PC-3 (cell line): ENCODE results near the gene MRPL41. TPM values are rescaled to one million over a fixed set of nuclear protein-coding genes. Genes with fewer than 3 reads are reported as not detected.

Experiments
- ATAC-seq: fragments of 200-7000 bp; cut with Tn5 transposase; 2 replicates; pipeline ENCODE4 v1.9.1; 2020; ENCODE audit warnings: mild to moderate bottlenecking, moderate library complexity
- BruUV-seq: library from RNA; stranded (reverse); fragments of 400-500 nt; replicated peaks from 2 replicates; lab custom pipeline; 2021; lab: Mats Ljungman, UMichigan
- CTCF ChIA-PET: fragments of 300-600 bp; sonication (Branson Sonifier 250); formaldehyde crosslinking; loops from one replicate; lab custom pipeline; 2022; ENCODE audit warnings: antibody characterized with exemption; lab: Charles Lee
- POLR2A ChIA-PET: fragments of 300-600 bp; sonication (Branson Sonifier 250); formaldehyde crosslinking; loops from one replicate; lab custom pipeline; 2022; ENCODE audit warnings: antibody characterized with exemption; ENCODE audit not compliant: unreplicated experiment; lab: Charles Lee
- DNase-seq: peaks from one replicate; pipeline ENCODE4 v3.0.0-alpha.2; 2015
- H2AFZ ChIP-seq: fragments of 300-600 bp; sonication (generic); 2 replicates; pipeline ENCODE4 v1.6.0; 2016; ENCODE audit warnings: antibody characterized with exemption, low read length
- H3F3A ChIP-seq: fragments of 300-600 bp; sonication (generic); one replicate; pipeline ENCODE4 v1.6.0; 2017; ENCODE audit warnings: antibody characterized with exemption, low read length, control low read depth, mild to moderate bottlenecking; ENCODE audit not compliant: unreplicated experiment
- H3K27ac ChIP-seq: fragments of 300-600 bp; sonication (generic); 2 replicates; pipeline ENCODE4 v1.5.1; 2016; ENCODE audit warnings: mild to moderate bottlenecking, low read length
- H3K27me3 ChIP-seq: fragments of 300-600 bp; sonication (generic); 2 replicates; pipeline ENCODE4 v1.6.1; 2016; ENCODE audit warnings: low read length, mixed read lengths
- H3K36me3 ChIP-seq: fragments of 300-600 bp; sonication (generic); 2 replicates; pipeline ENCODE4 v1.6.1; 2016; ENCODE audit warnings: low read depth, mixed run types, low read length, mixed read lengths
- H3K4me1 ChIP-seq: fragments of 300-600 bp; sonication (generic); 2 replicates; pipeline ENCODE4 v1.5.1; 2016; ENCODE audit warnings: low read length; ENCODE audit not compliant: insufficient read depth
- H3K4me2 ChIP-seq: fragments of 300-600 bp; sonication (generic); 2 replicates; pipeline ENCODE4 v1.6.0; 2016; ENCODE audit warnings: low read length
- H3K4me3 ChIP-seq: fragments of 300-600 bp; sonication (generic); 2 replicates; pipeline ENCODE4 v1.5.1; 2016; ENCODE audit warnings: mild to moderate bottlenecking, low read length, mixed read lengths
- H3K79me2 ChIP-seq: fragments of 300-600 bp; sonication (generic); 2 replicates; pipeline ENCODE4 v1.6.1; 2017; ENCODE audit warnings: low read length, mixed read lengths
- H3K9ac ChIP-seq: fragments of 300-600 bp; sonication (generic); 2 replicates; pipeline ENCODE4 v1.6.0; 2016; ENCODE audit warnings: mild to moderate bottlenecking, low read length
- H3K9me2 ChIP-seq: fragments of 300-600 bp; sonication (generic); replicated peaks from 2 replicates; pipeline ENCODE4 v1.6.1; 2016; ENCODE audit warnings: mixed run types, low read length, mixed read lengths
- H3K9me3 ChIP-seq: fragments of 300-600 bp; sonication (generic); 2 replicates; pipeline ENCODE4 v1.6.1; 2016; ENCODE audit warnings: low read length, mixed read lengths
- H4K20me1 ChIP-seq: fragments of 300-600 bp; sonication (generic); 2 replicates; pipeline ENCODE4 v1.6.1; 2016; ENCODE audit warnings: low read length, mixed read lengths
- EZH2 ChIP-seq: fragments of 300-600 bp; sonication (generic); IDR thresholded peaks from one replicate; pipeline ENCODE4 v1.6.1; 2017; ENCODE audit warnings: antibody characterized with exemption, mild to moderate bottlenecking, low read length; ENCODE audit not compliant: unreplicated experiment
- EZH2phosphoT487 ChIP-seq: fragments of 300-600 bp; sonication (generic); IDR thresholded peaks from 2 replicates; pipeline ENCODE4 v1.6.1; 2018; ENCODE audit warnings: mild to moderate bottlenecking, antibody characterized with exemption, low read length, borderline replicate concordance
- intact Hi-C: fragments of 100-400 bp; cut with micrococcal nuclease; formaldehyde crosslinking; loops from 2 replicates; pipeline ENCODE4 v1.9.0; 2023
- total RNA-seq: library from RNA; depleted of rRNA; stranded (reverse); fragments of >200 nt; gene quantifications from 2 replicates; pipeline ENCODE4 v1.2.3, GENCODE V29; 2014
- TF ChIP-seq, protein P1 (sequence below): fragments of 300-600 bp; sonication (generic); conservative IDR thresholded peaks from 2 replicates; pipeline ENCODE4 v1.5.1; 2017; ENCODE audit warnings: antibody characterized with exemption, low read depth, mild to moderate bottlenecking, low read length

MRPL41 gene
- total RNA-seq, 1 experiment from 2014 or later, result 159 TPM

- Histone ChIP-seq H4K20me1 (0 out of 2 replicates have a peak, but pooled peaks cover 8% of the 10 kb centered on the region), H3K79me2 (peaks cover 21% of the 10 kb centered on the region), H3K9me2 (no peaks in the 10 kb centered on the region), H3K4me1 (0 out of 2 replicates have a peak, but pooled peaks cover 9% of the 10 kb centered on the region), H3K9me3 (no peaks in the 10 kb centered on the region), H3K27ac (no peak overlapping the region), H3K36me3 (peaks cover 10% of the 10 kb centered on the region; the same call in 1 of the 2 replicates), H3F3A (no peaks in the 10 kb centered on the region), H3K4me3 (no peak overlapping the region), H2AFZ (no peak overlapping the region), H3K4me2 (peak overlapping the region; percentile 97; the same call in 1 of the 2 replicates), H3K9ac (no peak overlapping the region), H3K27me3 (no peaks in the 10 kb centered on the region)
- DNase-seq (no peak), ATAC-seq (no peak)
- ChIA-PET POLR2A (no interaction called here), CTCF (no interaction called here)
- intact Hi-C loops, result no loop called here
- TF ChIP-seq EZH2, result no peak
- TF ChIP-seq EZH2phosphoT487, result no peak
- TF ChIP-seq, protein P1, sequence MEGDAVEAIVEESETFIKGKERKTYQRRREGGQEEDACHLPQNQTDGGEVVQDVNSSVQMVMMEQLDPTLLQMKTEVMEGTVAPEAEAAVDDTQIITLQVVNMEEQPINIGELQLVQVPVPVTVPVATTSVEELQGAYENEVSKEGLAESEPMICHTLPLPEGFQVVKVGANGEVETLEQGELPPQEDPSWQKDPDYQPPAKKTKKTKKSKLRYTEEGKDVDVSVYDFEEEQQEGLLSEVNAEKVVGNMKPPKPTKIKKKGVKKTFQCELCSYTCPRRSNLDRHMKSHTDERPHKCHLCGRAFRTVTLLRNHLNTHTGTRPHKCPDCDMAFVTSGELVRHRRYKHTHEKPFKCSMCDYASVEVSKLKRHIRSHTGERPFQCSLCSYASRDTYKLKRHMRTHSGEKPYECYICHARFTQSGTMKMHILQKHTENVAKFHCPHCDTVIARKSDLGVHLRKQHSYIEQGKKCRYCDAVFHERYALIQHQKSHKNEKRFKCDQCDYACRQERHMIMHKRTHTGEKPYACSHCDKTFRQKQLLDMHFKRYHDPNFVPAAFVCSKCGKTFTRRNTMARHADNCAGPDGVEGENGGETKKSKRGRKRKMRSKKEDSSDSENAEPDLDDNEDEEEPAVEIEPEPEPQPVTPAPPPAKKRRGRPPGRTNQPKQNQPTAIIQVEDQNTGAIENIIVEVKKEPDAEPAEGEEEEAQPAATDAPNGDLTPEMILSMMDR, result no peak
- BruUV-seq, result no TSS peak
Measured at GRCh38 chr9:137588311-137588710, 36.6 kb downstream of the MRPL41 start.

DNA sequence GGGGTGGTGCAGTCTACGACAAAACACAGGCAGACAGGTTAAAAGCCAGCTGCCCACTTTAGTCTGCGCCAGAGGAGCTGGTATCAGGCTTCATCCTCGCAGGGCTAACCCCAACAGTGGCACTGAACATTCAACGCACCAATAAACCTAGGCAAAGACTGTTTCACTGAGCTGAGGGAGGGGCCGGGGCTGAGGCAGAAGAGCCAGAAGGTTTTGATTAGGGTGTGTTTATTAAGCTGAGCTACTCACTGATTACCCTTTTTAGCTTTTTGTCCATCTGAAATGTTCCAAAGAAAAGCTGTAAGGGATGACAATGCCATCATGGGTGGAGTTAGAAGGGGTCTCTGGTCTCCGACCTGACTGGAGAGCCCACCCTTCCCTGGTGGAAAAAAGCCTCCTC lies 37.2 kb downstream of the MRPL41 start:
- no TSS peak for BruUV-seq
- H4K20me1 ChIP-seq, result 0 out of 2 replicates have a peak, but pooled peaks cover 8% of the 10 kb centered on the region
- ATAC-seq (no peak), DNase-seq (no peak)
- CTCF ChIA-PET, result no interaction called here
- H3F3A ChIP-seq, result no peaks in the 10 kb centered on the region
- H3K27me3 ChIP-seq, result no peaks in the 10 kb centered on the region
- peaks cover 21% of the 10 kb centered on the region for H3K79me2 ChIP-seq
- TF ChIP-seq, protein P1, result no peak
- no peak for TF ChIP-seq EZH2phosphoT487
- TF ChIP-seq EZH2, result no peak
- POLR2A ChIA-PET, result no interaction called here
- intact Hi-C loops, result no loop called here
- H3K9me2 ChIP-seq, result no peaks in the 10 kb centered on the region
- no peak overlapping the region for H2AFZ ChIP-seq
- peak overlapping the region; percentile 89 for H3K4me3 ChIP-seq
- 0 out of 2 replicates have a peak, but pooled peaks cover 9% of the 10 kb centered on the region for H3K4me1 ChIP-seq
- no peak overlapping the region for H3K27ac ChIP-seq
- no peaks in the 10 kb centered on the region for H3K9me3 ChIP-seq
- peak overlapping the region; percentile 97 for H3K4me2 ChIP-seq
- peaks cover 10% of the 10 kb centered on the region; the same call in 1 of the 2 replicates for H3K36me3 ChIP-seq
- H3K9ac ChIP-seq, result peak overlapping the region; percentile 83

DNA sequence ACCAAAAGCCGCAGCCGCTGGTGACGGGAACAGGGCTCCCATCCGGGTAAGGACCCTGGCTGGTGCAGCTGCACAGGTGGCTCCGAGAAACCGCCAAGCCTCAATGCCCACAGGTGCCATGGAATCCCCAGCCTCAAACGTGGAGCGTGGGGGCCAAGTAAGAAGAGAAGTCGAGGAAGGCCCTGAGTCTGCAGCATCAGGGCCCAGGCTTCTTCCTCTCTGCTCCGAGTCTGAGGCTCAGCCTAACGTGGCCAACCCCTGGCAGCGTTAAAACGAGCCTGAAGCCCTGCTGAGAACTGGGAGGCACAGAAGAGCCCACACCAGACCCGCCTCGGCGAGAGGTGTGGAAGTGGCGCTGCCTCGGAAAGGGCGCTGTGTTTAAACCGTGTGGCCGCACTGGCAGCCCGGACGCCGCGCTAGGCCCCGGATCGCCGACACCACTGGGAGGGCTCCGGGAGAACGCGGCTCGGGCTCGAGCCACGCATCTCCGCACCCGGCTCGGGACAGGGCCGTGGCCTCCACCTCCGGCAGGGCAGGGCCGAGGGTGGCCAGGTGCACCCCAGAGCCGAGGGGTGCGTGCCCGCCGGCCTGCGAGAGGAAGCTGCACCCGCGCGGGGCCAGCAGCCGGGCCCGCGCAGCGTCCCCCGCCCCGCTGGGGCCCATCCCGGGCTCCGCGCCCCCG lies 37.9 kb downstream of the MRPL41 start:
- ATAC-seq, result peak; percentile 10; the same call in 1 of the 2 replicates
- peaks cover 10% of the 10 kb centered on the region; the same call in 1 of the 2 replicates for H3K36me3 ChIP-seq
- peak overlapping the region; percentile 97 for H3K4me2 ChIP-seq
- no peaks in the 10 kb centered on the region for H3K9me3 ChIP-seq
- DNase-seq, result no peak
- no peaks in the 10 kb centered on the region for H3K27me3 ChIP-seq
- H3K79me2 ChIP-seq, result peaks cover 21% of the 10 kb centered on the region
- no peak overlapping the region for H2AFZ ChIP-seq
- POLR2A ChIA-PET, result no interaction called here
- TF ChIP-seq EZH2phosphoT487 (no peak), EZH2 (no peak)
- TF ChIP-seq, protein P1, result no peak
- H3K9me2 ChIP-seq, result no peaks in the 10 kb centered on the region
- no TSS peak for BruUV-seq
- no peaks in the 10 kb centered on the region for H3F3A ChIP-seq
- H3K4me1 ChIP-seq, result 0 out of 2 replicates have a peak, but pooled peaks cover 9% of the 10 kb centered on the region
- H3K9ac ChIP-seq, result peak overlapping the region; percentile 83
- 0 out of 2 replicates have a peak, but pooled peaks cover 8% of the 10 kb centered on the region for H4K20me1 ChIP-seq
- CTCF ChIA-PET, result interaction anchor here (1.1 kb wide), 1 partner anchor 16 kb away, joined by 8 read pairs; the partner anchor contains the start of gene ARRDC1
- peak overlapping the region; percentile 89 for H3K4me3 ChIP-seq
- no peak overlapping the region for H3K27ac ChIP-seq
- intact Hi-C loops, result no loop called here
